CD4-positive, alpha-beta T cell treated with Interleukin-6 at 100 ng/mL for 8 hours (primary cell): ENCODE measurements around the gene ATP1B1.
"Not testable (repeated sequence)": the region's sequence is repeated elsewhere in the genome, so short reads cannot be mapped to it uniquely, and the experiment has no call there.

ENCODE experiments used
- DNase-seq: peaks from one replicate; pipeline ENCODE4 v3.0.0-alpha.2; 2020; ENCODE audit warnings: mixed read lengths, low spot score

ATP1B1 gene

DNA sequence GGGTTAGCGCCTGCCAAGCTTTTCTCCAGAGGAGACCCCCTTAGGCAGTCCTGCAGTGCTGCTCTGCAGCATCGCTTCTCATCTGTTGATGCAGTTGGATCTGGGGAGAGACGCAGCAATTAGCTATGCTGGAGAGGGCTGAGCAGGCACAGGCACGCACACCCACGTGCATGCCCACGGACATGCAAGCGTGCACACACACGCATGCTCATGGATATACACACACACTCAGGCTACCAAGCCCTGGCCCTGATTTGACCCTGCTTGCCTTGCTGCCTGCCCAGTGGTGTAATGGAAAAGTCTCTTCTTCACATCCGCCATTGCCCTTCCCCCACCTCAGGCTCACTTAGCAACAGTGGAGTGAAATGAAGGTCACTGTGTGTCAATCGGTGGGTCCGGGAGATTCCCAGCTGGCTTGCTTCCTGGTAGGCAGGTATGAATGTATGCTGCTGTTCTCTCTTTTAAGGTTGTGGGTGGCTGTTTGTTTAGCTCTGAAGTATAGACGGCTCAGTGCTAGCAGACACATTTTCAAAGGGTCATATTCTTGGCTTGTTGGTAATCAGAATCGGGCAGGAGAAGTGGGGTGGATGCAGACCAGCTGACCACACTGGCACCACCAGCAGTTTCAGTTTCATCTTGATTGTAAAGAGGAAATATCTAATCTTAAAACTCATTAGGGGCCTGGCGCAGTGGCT lies 9.5 kb downstream of the ATP1B1 start:
- DNase-seq, result no peak

DNA sequence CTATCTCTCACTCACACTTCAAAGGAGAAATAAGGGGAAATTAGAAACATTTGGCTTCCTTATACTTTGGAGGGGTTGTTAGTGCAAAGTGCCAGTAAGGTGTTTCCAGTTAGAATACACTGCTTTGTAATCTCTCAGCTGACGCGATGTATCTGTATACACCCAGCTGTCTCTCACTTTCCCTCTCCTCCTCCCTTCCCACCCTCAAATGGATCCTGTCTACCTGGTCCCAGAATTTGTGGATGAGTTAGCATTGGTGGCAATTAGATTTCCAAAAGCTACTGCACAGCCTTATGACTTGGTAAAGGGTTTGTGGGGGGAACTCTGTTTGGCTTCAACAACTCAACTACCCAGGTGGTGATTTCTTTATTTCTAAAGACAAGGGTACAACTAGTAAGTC lies 10.5 kb downstream of the ATP1B1 start:
- no peak for DNase-seq

DNA sequence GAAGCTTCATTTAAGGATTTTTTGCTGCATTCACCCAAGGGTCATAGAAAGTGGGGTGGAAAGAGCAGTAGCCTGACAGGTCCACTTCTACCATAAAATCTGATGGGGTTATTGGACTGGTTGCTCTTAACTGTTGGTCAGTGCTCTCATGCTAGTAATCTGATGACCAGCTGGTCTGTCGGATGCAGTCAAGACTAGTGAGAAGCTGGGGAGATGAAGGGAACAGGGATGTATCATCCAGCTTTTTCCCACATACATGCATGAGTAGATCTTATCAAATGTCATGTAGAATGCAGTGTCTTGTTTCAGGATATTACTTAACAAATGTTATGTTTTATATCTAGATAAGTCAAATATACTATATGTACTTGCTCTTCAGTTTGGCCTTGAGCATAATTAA lies 11.1 kb downstream of the ATP1B1 start:
- DNase-seq, result no peak

GRCh38 chr1:169118227-169118626 lies 11.7 kb downstream of the ATP1B1 start:
- no peak for DNase-seq

DNA sequence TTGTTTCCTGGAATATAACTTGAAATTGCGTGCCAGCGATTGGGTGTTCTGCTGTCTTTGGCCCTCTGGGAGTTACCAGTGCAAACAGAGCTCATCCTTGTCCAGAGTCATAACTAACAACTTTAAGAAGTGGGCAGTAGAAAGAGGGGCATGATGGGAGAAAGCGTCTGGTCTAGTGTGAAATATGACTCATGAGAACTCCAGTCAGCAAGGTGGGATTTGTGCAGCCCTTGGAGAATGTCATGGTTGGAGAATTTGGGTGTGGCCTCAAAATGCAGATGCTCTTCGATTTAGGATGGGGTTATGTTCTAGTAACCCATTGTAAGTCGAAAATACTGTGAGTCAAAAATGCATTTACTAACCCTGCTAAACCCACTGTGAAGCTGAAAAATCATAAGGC lies 12.9 kb downstream of the ATP1B1 start:
- DNase-seq, result no peak

DNA sequence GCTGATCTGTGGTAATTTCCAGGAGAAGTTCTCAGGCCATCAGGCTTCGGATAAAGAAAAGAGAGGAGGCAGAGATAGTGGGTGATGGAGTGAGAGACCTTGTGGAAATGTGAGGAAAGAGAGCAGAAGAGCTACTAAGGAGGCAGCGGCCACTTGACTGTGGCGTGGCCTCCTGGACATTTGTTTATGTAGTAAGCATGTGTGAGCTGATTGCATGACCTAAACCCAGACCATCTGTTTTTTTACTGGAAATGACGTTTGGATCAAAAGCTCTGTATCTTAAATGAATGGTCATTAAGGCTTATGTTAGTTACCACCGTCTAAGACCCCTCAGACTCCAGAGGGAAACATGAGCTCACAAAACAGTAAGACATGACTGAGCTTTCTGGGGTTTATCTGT lies 13.6 kb downstream of the ATP1B1 start:
- DNase-seq, result no peak

GRCh38 chr1:169121146-169121923 lies 14.8 kb downstream of the ATP1B1 start:
- no peak for DNase-seq

- DNase-seq, result no peak
These were observed 16.5 kb downstream of the ATP1B1 start for GRCh38 chr1:169122976-169123375.

GRCh38 chr1:169124459-169124858 lies 18.0 kb downstream of the ATP1B1 start:
- DNase-seq, result no peak

- not testable (repeated sequence) for DNase-seq
These were observed 19.1 kb downstream of the ATP1B1 start for GRCh38 chr1:169125597-169125996.

- DNase-seq, result no peak
These were observed 19.8 kb downstream of the ATP1B1 start for GRCh38 chr1:169126335-169126734.

DNA sequence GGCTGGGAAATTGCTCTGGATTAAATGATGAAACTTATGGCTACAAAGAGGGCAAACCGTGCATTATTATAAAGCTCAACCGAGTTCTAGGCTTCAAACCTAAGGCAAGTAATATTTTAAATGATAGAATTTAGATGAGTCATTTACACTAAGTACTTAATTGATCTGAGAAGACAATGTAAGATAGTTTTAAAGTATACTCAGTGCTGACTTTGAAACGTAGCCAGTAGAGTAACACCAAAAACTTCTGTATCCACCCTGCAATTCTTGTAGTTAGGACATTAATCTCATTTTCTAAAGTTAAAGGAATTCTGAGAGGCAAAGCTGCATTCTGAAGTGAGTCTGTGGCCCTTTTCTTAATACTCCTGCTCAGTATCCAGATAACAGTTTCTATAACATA lies 20.8 kb downstream of the ATP1B1 start:
- no peak for DNase-seq

- no peak for DNase-seq
These were observed 22.1 kb downstream of the ATP1B1 start for GRCh38 chr1:169128562-169128961.

DNA sequence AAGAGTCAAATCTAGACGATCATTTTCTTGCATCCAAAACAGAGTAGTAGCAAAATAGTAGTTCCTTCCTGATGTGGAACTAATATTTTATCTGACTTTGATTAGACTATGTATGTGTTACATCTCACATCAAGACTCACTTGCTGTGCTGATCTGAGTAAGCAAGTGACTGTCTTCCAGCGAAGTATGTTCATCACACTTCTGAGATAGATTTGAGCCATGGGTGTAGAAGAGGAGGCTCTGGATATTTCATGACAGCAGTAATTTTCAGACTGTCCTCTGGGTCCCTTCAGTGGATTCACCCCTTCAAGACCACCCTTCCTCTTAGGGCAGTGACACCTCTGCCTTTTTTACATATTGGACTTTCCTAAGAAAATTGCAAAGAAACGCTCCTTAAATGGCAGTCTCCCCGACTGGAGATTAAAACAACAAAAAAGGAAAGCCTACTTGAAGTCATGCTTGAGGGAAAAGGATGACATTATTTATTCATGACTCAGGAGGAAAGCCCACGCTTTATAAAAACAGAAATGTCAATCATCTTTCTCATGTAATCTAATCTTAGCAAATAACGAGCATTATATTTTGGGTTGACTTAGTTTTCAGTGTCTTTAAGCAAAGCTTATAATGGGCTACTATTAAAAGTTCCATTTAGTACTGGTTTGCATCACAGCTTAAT lies 22.8 kb downstream of the ATP1B1 start:
- no peak for DNase-seq

DNA sequence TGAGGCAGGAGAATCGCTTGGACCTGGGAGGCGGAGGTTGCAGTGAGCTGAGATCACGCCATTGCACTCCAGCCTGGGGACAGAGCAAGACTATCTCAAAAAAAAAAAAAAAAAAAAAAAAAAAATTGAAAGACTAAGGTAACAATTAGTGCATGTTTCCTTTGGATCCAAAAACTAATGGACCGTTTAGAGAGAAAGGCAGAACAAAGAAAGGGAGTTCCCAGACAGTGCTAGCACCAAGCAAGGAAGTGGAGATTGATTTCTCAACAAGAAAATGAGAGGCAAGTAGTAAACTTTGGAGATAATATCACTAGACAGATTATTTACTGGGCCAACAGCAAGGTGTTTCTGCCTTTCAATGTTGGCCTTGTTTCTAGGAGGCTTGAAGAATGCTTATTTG lies 24.2 kb downstream of the ATP1B1 start:
- no peak for DNase-seq

DNA sequence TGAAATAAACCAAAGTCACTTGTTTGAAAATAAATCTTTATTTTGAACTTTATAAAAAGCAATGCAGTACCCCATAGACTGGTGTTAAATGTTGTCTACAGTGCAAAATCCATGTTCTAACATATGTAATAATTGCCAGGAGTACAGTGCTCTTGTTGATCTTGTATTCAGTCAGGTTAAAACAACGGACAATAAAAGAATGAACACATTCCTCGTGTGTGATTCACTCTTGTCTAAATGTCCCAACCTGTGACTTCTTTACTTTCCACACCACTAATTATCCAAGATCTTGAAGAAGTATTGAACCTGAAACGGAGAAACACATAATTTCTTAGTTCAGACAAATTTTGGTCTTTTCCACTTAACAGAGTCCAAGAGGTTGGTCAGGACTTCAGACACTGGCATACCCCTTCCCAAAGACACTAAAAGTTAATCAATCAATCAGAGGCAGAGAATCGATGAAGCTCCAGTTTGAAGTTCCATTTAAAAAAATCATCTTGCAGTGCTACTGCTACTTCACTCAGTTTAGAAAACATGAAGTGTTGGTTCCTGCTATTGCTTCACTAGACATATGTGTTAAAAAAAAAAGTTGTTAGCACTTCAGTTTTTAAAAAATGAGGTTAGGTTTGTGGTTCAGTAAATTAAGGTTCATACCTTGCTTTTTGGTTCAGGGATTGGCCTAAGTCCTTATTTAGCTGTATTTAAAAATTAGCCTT lies 26.2 kb downstream of the ATP1B1 start:
- DNase-seq, result no peak

DNA sequence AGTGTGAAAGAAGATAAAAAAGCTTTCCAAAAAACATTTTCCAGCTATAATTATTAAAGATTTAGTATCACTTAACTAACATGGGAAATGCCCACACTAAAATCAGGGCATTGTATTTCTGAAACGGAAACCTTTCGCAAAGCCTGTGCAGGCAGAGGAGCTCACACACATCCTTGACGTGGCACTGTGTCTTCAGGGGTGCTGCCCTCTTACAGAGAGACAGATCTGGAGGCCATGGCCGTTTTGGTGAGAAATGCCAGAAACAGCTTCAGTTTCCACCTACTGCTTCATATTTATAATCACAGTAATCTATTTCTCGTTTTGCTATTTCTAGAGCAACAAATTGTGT lies 26.7 kb downstream of the ATP1B1 start:
- DNase-seq, result no peak

- DNase-seq, result no peak
These were observed 27.5 kb downstream of the ATP1B1 start for GRCh38 chr1:169133801-169134502.

DNA sequence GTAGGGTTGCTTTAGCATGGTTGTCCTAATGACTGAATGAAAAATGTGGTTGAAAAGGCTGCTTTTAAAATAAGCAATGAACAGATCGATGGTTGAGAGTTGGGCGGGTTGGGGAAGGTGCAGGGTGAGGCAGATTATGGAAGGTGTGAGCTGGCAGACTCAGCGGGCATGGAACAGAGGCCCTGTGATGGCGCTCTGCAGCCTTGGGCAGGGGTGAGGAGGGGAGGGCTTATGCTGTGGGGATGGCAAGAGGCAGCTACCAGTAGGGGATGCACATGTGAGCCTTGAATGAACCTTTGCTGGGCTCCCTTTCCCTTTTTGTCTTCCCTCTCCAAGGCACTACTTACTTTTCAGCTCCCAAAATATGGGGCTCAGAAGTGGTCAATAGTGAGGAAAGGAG lies 30.9 kb downstream of the ATP1B1 start:
- DNase-seq, result no peak

DNA sequence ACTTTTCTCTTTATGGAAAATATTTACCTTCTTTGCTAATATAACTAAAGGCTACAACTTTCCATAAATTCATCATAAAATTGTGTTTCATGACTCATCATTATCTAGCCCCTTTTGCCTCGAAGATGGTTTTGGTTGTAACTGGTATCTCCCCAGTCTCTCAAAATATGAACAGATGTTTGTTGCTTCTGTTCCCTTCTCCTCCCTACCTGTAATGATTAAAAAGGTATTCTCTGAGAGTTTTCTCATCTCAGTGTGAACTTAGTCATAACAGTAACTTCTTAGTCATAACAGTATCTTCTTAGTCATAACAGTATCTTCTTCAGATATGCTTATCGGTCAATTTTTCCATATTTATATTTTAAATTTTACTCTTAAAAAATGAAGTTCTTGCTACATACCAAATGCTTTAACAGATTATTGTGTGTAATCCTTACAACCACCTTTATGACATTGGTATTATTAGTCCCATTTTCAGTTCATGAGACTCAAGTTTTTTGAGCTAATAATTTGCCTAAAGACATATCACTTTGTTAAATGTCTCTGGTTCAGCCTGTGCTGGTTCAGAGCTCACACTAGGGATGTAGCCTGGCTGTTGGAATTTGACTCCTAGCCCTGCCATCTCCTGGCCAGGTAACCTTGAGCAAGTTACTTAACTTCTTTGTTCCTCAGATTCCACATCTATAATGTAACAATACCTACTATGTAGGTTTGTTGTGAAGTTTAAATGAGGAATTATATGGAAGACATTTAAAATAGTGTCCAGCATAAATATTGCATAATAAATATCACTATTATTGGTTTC lies 32.6 kb downstream of the ATP1B1 start:
- no peak for DNase-seq

DNA sequence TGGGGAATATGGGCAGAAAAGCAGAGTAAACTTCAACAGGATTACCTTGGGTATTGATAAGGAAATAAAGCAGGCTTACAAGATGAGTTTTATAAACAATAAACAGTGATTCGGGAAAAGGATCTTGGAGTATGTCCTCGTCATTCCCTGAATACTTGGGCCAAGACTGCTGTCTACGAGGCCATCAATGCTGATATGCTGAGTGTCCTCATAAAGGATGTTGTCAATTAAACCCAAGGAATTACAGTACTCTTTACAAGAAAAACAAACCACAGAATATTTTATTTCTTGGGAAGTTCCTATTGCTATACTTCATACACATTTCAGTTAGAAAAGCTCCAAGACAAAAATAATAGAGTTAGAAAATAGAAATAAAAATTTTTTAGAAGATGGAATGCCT lies 34.9 kb downstream of the ATP1B1 start:
- no peak for DNase-seq
